HepG2 (cell line): Measurements from ENCODE around the gene GALNT18. TPM values are rescaled to one million over a fixed set of nuclear protein-coding genes. Genes with fewer than 3 reads are reported as not detected.

ENCODE experiments used
- ATAC-seq: fragments of 200-7000 bp; cut with Tn5 transposase; 3 replicates; pipeline ENCODE4 v1.9.1; 2020; ENCODE audit warnings: mild to moderate bottlenecking, moderate library complexity
- BruUV-seq: library from RNA; stranded (reverse); fragments of 400-500 nt; replicated peaks from 2 replicates; lab custom pipeline; 2021; lab: Mats Ljungman, UMichigan
- CTCF ChIA-PET: fragments of 300-600 bp; formaldehyde crosslinking; extraction: SDS; loops from one replicate; lab custom pipeline; 2021; ENCODE audit warnings: low total read pairs, inconsistent platforms, low intra/inter-chr PET ratio; lab: Yijun Ruan, JAX
- POLR2A ChIA-PET: fragments of 350-600 bp; sonication (Branson Sonifier 250); formaldehyde crosslinking; loops from one replicate; lab custom pipeline; 2020; ENCODE audit warnings: antibody characterized with exemption, inconsistent platforms; lab: Yijun Ruan, JAX
- DNase-seq: peaks from one replicate; pipeline ENCODE4 v3.0.0-alpha.2; 2015; ENCODE audit warnings: low spot score
- FAIRE-seq: peaks from 3 replicates; lab custom pipeline; 2011; peaks lifted over from hg19 to GRCh38; lab: Jason Lieb, UNC
- H2AFZ ChIP-seq: one replicate; pipeline ENCODE4 v1.6.1; 2011; ENCODE audit warnings: low read length, inconsistent platforms
- H3K27ac ChIP-seq: fragments of 300-600 bp; 3 replicates; pipeline ENCODE4 v1.8.0; 2011; ENCODE audit warnings: mixed run types, mild to moderate bottlenecking, mixed read lengths, low read length, inconsistent platforms; ENCODE audit not compliant: insufficient read depth; ENCODE audit errors: extremely low read length
- H3K27me3 ChIP-seq, 2 experiments: fragments of 200-600 bp in 1 of 2; 2 replicates in 1 of 2; 3 replicates in 1 of 2; pipeline versions ENCODE4 v1.6.0 to v1.8.0; 2011; ENCODE audit warnings: low read length in 2 of 2, mild to moderate bottlenecking in 2 of 2, moderate library complexity in 2 of 2, inconsistent platforms in 1 of 2; ENCODE audit not compliant: insufficient read depth in 2 of 2, control insufficient read depth in 1 of 2
- H3K36me3 ChIP-seq, 2 experiments: fragments of 200-600 bp in 1 of 2; replicated peaks in 1 of 2; 2 replicates in 1 of 2; 3 replicates in 1 of 2; pipeline versions ENCODE4 v1.5.1 to v1.8.0; 2011; ENCODE audit warnings: low read length in 2 of 2, inconsistent platforms in 1 of 2; ENCODE audit not compliant: insufficient read depth in 2 of 2, control insufficient read depth in 1 of 2
- H3K4me1 ChIP-seq: 2 replicates; pipeline ENCODE4 v1.5.1; 2012; ENCODE audit warnings: low read length, inconsistent platforms; ENCODE audit not compliant: insufficient read depth
- H3K4me2 ChIP-seq: 2 replicates; pipeline ENCODE4 v1.6.0; 2011; ENCODE audit warnings: low read depth, low read length, inconsistent platforms
- H3K4me3 ChIP-seq, 3 experiments: fragments of 200-600 bp in 1 of 3; sonication (generic), shearing (Covaris generic) in 1 of 3; replicated peaks in 1 of 3; 2 replicates each; pipeline ENCODE4 v1.5.1; 2011 to 2016; ENCODE audit warnings: low read length in 3 of 3, inconsistent platforms in 2 of 3, low read depth in 2 of 3, mild to moderate bottlenecking in 2 of 3, control low read depth in 1 of 3, mixed read lengths in 1 of 3; ENCODE audit not compliant: insufficient read depth in 1 of 3
- H3K79me2 ChIP-seq: one replicate; pipeline ENCODE4 v1.6.1; 2011; ENCODE audit warnings: low read length, inconsistent platforms; ENCODE audit not compliant: insufficient read depth
- H3K9ac ChIP-seq: 2 replicates; pipeline ENCODE4 v1.6.0; 2011; ENCODE audit warnings: mild to moderate bottlenecking, low read depth, low read length, inconsistent platforms; ENCODE audit not compliant: insufficient read depth
- H3K9me3 ChIP-seq: 2 replicates; pipeline ENCODE4 v1.5.1; 2012; ENCODE audit warnings: mild to moderate bottlenecking, low read length
- H4K20me1 ChIP-seq: 2 replicates; pipeline ENCODE4 v1.6.0; 2011; ENCODE audit warnings: inconsistent platforms, mild to moderate bottlenecking, low read length, moderate library complexity; ENCODE audit not compliant: insufficient read depth
- ATF7 ChIP-seq, 2 experiments: fragments of 450-650 bp in 1 of 2; sonication (generic) in 1 of 2; formaldehyde crosslinking in 1 of 2; IDR thresholded peaks; 2 replicates each; pipeline versions ENCODE4 v1.4.0 to v1.6.1; 2016 to 2020; ENCODE audit warnings: antibody characterized with exemption in 1 of 2, mild to moderate bottlenecking in 1 of 2, missing genetic modification reagents in 1 of 2
- BCL6 ChIP-seq: IDR thresholded peaks from 2 replicates; pipeline ENCODE4 v1.6.1; 2016; ENCODE audit warnings: missing genetic modification reagents, missing compliant biosample characterization
- MEIS1 ChIP-seq: sonication (generic); formaldehyde crosslinking; IDR thresholded peaks from 2 replicates; pipeline ENCODE4 v1.9.0; 2021; ENCODE audit warnings: mild to moderate bottlenecking, missing genetic modification reagents, moderate library complexity, borderline replicate concordance
- STAT5B ChIP-seq: sonication (generic); formaldehyde crosslinking; IDR thresholded peaks from 2 replicates; pipeline ENCODE4 v1.4.0; 2020; ENCODE audit warnings: missing genetic modification reagents
- ZNF142 ChIP-seq: sonication (generic); formaldehyde crosslinking; IDR thresholded peaks from 2 replicates; pipeline ENCODE4 v1.4.0; 2020; ENCODE audit warnings: missing genetic modification reagents
- WGBS: methylation state at CpG from one replicate; pipeline ENCODE4 v1.1.6; 2017; ENCODE audit warnings: low lambda C conversion rate; 5-methylcytosine and 5-hydroxymethylcytosine counted together
- in situ Hi-C: cut with HindIII; loops from 2 replicates; pipeline ENCODE4 v1.10.0; 2017; ENCODE audit warnings: low pct_unique_long_range_greater_than_20kb; ENCODE audit not compliant: extremely low pct_ligation_motif_present
- intact Hi-C: fragments of 100-400 bp; cut with micrococcal nuclease; formaldehyde crosslinking; loops from one replicate; pipeline ENCODE4 v1.10.0; 2022; ENCODE audit not compliant: unreplicated experiment
- polyA plus RNA-seq, 8 experiments: library from polyadenylated mRNA; depleted of rRNA in 3 of 8; stranded (reverse) in 7 of 8; unstranded in 1 of 8; fragments of >200 nt; fragmentation: Illumina TruSeq in 4 of 8; extraction: Trizol in 4 of 8; gene quantifications; 2 replicates each; pipeline versions ENCODE4 v1.2.1 to v1.2.3, GENCODE V29; 2011 to 2016; ENCODE audit warnings: low read depth in 4 of 8, missing spikeins in 1 of 8, mixed read lengths in 1 of 8; ENCODE audit not compliant: insufficient read depth in 1 of 8
- total RNA-seq, 5 experiments: library from RNA; depleted of rRNA; stranded (reverse); fragments of >200 nt; fragmentation: Illumina TruSeq; extraction: Trizol; gene quantifications; 2 replicates each; pipeline ENCODE4 v1.2.3, GENCODE V29; 2016; ENCODE audit warnings: low read depth in 1 of 5

The GALNT18 gene
- total and polyA plus RNA-seq, 2 of the 13 experiments (the other 11 are each of a cell fraction or from before 2014, with no cell fraction given): 0.11 TPM; not detected in 1

- no peak for TF ChIP-seq ZNF142 (CRISPR knock-in tag)
These were observed 224.8 kb downstream of the GALNT18 start (continued) for GRCh38 chr11:11397036-11397415.

- TF ChIP-seq STAT5B (CRISPR knock-in tag) (no peak), ATF7 (IDR thresholded peaks at IDR 0.05) (peak; percentile 84), ATF7 (CRISPR knock-in tag; IDR thresholded peaks at IDR 0.05) (no peak), MEIS1 (CRISPR knock-in tag) (no peak), BCL6 (CRISPR knock-in tag) (no peak)
- POLR2A ChIA-PET: no interaction called here
- CTCF ChIA-PET: no interaction called here
- H3K27ac ChIP-seq: no peak overlapping the region
- H3K4me2 ChIP-seq: no peak overlapping the region
- FAIRE-seq: no peak
- H3K4me1 ChIP-seq: no peaks in the 10 kb centered on the region
- no peak for ATAC-seq
- no peak overlapping the region for H3K4me3 ChIP-seq
- no peaks in the 10 kb centered on the region for H4K20me1 ChIP-seq
- H2AFZ ChIP-seq: no peak overlapping the region
- H3K36me3 ChIP-seq: no peaks in the 10 kb centered on the region
- 30% methylated on average over 11 of the region's 11 CpGs for WGBS
- H3K27me3 ChIP-seq: peaks cover 0 to 7% of the 10 kb centered on the region in 2 experiments; a peak in 2 of 5 replicates
- no peak overlapping the region for H3K9ac ChIP-seq
- no peaks in the 10 kb centered on the region for H3K79me2 ChIP-seq
- DNase-seq: no peak
- BruUV-seq: no TSS peak
- H3K9me3 ChIP-seq: no peaks in the 10 kb centered on the region
- intact Hi-C loops: no loop called here
- in situ Hi-C loops: no loop called here
These were observed 225.3 kb downstream of the GALNT18 start for GRCh38 chr11:11396301-11397035.
